Endothelial cell (in vitro differentiated cells): ENCODE results near the gene ZNF699. TPM values are rescaled to one million over a fixed set of nuclear protein-coding genes. Genes with fewer than 3 reads are reported as not detected.

Source experiments
- DNase-seq: peaks from one replicate; pipeline ENCODE4 v3.0.0; 2021; ENCODE audit warnings: low spot score
- H3K27ac Mint-ChIP-seq: one replicate; pipeline ENCODE4 v1.8.0; 2021; ENCODE audit warnings: mixed read lengths, inconsistent platforms; ENCODE audit not compliant: unreplicated experiment
- H3K27me3 Mint-ChIP-seq: one replicate; pipeline ENCODE4 v1.8.0; 2021; ENCODE audit warnings: mild to moderate bottlenecking, moderate library complexity, mixed read lengths, inconsistent platforms; ENCODE audit not compliant: unreplicated experiment
- H3K36me3 Mint-ChIP-seq: one replicate; pipeline ENCODE4 v1.8.0; 2021; ENCODE audit warnings: mild to moderate bottlenecking, low read depth, mixed read lengths, inconsistent platforms; ENCODE audit not compliant: unreplicated experiment
- H3K4me1 Mint-ChIP-seq: one replicate; pipeline ENCODE4 v1.8.0; 2021; ENCODE audit warnings: mild to moderate bottlenecking, mixed read lengths, inconsistent platforms; ENCODE audit not compliant: unreplicated experiment
- H3K4me3 Mint-ChIP-seq: one replicate; pipeline ENCODE4 v1.8.0; 2021; ENCODE audit warnings: mild to moderate bottlenecking, mixed read lengths, inconsistent platforms; ENCODE audit not compliant: unreplicated experiment
- H3K9me3 Mint-ChIP-seq: one replicate; pipeline ENCODE4 v1.8.0; 2021; ENCODE audit warnings: mixed read lengths, inconsistent platforms; ENCODE audit not compliant: unreplicated experiment
- CTCF ChIP-seq: fragments of 200-600 bp; sonication (generic); IDR thresholded peaks from one replicate; pipeline ENCODE4 v1.5.0; 2021; ENCODE audit warnings: antibody characterized with exemption; ENCODE audit not compliant: unreplicated experiment
- total RNA-seq: library from RNA; stranded (reverse); fragmentation: NEBNext Ultra II Directional; extraction: Animal tissue kit (Norgen Biotek cat#: 25700); gene quantifications from one replicate; pipeline ENCODE4 v1.2.1, GENCODE V29; 2021; ENCODE audit not compliant: unreplicated experiment

Gene ZNF699
- total RNA-seq, 1 donor from 2014 or later = 3.9 TPM

DNA sequence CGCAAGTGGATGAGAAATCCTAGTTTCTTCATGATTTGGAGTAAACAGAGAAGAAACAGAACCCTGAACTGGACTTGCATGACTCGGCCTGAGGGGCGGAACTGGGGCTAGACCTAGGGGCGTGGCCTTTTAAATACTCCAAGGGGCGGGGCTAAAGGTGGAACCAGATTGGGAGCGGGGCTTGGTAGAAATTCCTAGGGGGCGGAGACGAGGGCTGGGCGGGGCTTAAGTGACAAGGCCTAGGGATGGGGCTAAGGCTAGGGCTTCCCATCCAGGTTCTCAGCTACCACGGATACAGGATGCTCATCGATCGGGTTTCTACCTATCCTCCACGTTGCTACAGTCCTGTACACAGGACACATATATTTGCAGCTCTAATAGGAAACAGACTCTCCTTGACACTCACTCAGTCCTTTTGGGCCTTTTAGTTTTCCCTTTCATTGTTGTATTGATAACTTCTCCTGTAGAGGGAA lies 372 bp upstream of the ZNF699 start:
- H3K27me3 Mint-ChIP-seq = peaks cover 9% of the 10 kb centered on the region
- H3K27ac Mint-ChIP-seq = peak overlapping the region; percentile 24
- peaks cover 16% of the 10 kb centered on the region for H3K9me3 Mint-ChIP-seq
- no peak for DNase-seq
- peak overlapping the region; percentile 91 for H3K4me3 Mint-ChIP-seq
- H3K4me1 Mint-ChIP-seq = no peaks in the 10 kb centered on the region
- H3K36me3 Mint-ChIP-seq = peaks cover 17% of the 10 kb centered on the region
- TF ChIP-seq CTCF = no peak

GRCh38 chr19:9308091-9308770 lies 1.4 kb downstream of the ZNF699 start:
- Mint-ChIP-seq H3K9me3 (peaks cover 20% of the 10 kb centered on the region), H3K4me1 (no peaks in the 10 kb centered on the region), H3K27ac (no peak overlapping the region), H3K4me3 (peak overlapping the region; percentile 83), H3K27me3 (peaks cover 9% of the 10 kb centered on the region), H3K36me3 (peaks cover 31% of the 10 kb centered on the region)
- DNase-seq = no peak
- no peak for TF ChIP-seq CTCF

DNA sequence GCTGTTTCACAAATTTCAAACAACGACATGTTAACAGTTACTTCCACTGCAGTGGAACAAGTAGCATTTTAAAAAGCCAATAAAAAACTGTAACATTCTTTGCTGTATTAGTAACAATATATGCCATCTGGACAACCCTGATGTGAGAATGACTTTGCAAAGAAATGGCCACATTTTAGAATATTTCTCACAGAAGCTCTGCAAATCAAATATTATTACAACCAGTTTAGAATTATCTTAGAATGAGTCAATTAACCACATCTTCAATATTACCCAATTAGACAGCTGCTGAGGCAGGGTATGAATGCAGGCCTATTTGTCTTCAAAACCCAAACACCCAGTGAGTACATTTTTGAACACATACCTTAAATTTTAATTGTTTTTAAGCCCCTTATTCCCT lies 3.2 kb downstream of the ZNF699 start:
- H3K27ac Mint-ChIP-seq = no peak overlapping the region

DNA sequence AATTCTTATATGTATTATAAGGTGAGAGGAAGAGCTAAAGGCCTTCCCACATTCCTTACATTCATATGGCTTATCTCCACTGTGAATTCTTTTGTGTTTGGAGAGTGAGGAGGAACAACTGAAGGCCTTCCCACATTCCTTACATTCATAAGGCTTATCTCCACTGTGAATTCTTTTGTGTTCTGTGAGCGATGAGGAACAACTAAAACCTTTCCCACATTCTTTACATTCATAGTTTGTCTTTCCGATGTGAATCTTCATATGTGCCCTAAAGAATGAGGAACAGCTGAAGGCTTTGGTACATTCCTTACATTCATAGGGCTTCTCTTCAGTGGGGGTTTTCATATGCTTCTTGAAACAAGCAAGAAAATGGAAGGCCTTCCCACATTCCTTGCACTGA lies 13.3 kb downstream of the ZNF699 start:
- H3K36me3 Mint-ChIP-seq = peaks cover 61% of the 10 kb centered on the region

More for the DNA sequence above, 3.2 kb downstream of the ZNF699 start:
- Mint-ChIP-seq H3K4me3 (no peak overlapping the region), H3K36me3 (peaks cover 43% of the 10 kb centered on the region), H3K9me3 (peaks cover 20% of the 10 kb centered on the region), H3K27me3 (peaks cover 9% of the 10 kb centered on the region), H3K4me1 (no peaks in the 10 kb centered on the region)
- DNase-seq = no peak
- TF ChIP-seq CTCF = no peak

More for the DNA sequence above, 13.3 kb downstream of the ZNF699 start:
- no peaks in the 10 kb centered on the region for H3K4me1 Mint-ChIP-seq
- no peak for DNase-seq
- H3K27ac Mint-ChIP-seq = no peak overlapping the region
- no peak for TF ChIP-seq CTCF
- H3K4me3 Mint-ChIP-seq = peak overlapping the region; percentile 44
- H3K9me3 Mint-ChIP-seq = peaks cover 55% of the 10 kb centered on the region
- peaks cover 2% of the 10 kb centered on the region for H3K27me3 Mint-ChIP-seq
